Measurements from ENCODE around the gene LSM2.

- TF ChIP-seq CTCF (IDR thresholded peaks at IDR 0.05), result no peak
- TF ChIP-seq POLR2A (IDR thresholded peaks at IDR 0.05), result peak; percentile 57
These were observed 7.9 kb upstream of the LSM2 start for GRCh38 chr6:31814677-31815024.
